ENCODE results near the gene RSPH6A. TPM values are rescaled to one million over a fixed set of nuclear protein-coding genes. Genes with fewer than 3 reads are reported as not detected.
A peak's percentile ranks its signal among the peaks of the same experiment; 100 is the strongest.

The RSPH6A gene
- total RNA-seq, 3 donors from 2014 or later, result 0.15 to 0.33 (median 0.26) TPM

DNA sequence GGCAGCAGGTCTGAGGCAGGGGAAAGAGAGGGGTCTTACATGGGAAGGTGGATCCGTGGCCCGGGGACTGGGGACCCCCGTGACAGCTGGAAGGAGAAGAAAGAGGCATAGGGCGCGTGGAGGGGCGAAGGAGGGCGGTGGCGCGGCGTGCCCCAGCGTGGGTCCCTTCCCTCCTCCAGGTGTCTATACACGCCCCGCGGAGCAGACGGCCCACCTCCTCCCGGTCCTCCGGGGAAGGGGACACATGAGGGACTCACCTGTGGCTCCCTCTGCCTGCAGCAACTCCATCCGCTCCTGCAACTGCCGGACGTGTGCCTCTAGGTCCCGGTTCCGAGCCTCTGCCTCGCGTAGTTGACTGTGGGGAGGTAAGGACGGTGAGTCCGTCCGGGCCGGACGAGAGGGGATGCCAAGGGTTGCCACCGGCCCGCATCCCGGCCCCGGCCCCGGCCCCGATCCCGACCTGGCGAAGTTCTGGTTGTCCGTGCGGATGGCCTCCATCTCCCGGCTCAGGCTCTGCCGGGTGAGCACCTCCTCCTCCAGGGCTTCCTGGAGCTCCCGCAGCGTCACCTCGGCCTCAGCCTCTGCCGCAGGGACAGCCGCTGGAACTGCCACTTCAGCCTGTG, 43.7 kb downstream of the RSPH6A start:
- DNase-seq, result no peak
- no peaks in the 10 kb centered on the region for H3K36me3 Mint-ChIP-seq (ENCODE audit: insufficient read depth)
- H3K4me3 Mint-ChIP-seq, result peak overlapping the region; percentile 35
- peaks cover 12% of the 10 kb centered on the region for H3K4me1 Mint-ChIP-seq (ENCODE audit: low read depth)
- no peak for ATAC-seq
- H3K9me3 Mint-ChIP-seq, result no peaks in the 10 kb centered on the region
- no peaks in the 10 kb centered on the region for H3K27me3 Mint-ChIP-seq (ENCODE audit: low read depth)

DNA sequence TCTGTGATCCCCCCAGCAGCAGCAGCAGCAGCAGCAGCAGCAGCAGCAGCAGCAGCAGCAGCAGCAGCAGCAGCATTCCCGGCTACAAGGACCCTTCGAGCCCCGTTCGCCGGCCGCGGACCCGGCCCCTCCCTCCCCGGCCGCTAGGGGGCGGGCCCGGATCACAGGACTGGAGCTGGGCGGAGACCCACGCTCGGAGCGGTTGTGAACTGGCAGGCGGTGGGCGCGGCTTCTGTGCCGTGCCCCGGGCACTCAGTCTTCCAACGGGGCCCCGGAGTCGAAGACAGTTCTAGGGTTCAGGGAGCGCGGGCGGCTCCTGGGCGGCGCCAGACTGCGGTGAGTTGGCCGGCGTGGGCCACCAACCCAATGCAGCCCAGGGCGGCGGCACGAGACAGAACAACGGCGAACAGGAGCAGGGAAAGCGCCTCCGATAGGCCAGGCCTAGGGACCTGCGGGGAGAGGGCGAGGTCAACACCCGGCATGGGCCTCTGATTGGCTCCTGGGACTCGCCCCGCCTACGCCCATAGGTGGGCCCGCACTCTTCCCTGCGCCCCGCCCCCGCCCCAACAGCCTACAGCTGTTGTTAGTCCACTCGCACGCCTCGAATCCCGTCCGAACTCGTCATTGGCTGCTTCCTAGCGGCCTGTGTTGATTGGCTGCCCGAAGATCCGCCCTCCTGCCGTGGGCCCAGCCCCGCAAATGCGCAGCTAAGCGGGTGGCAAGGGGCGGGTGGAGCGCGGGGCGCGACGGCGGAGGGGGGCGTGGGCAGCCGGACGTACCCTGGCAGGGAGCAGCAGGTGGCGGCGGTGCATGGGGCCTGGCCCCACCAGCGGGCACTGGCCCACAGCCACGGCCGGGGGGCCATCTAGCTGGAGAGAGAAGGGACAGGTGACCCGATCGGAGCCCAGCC, 44.7 kb downstream of the RSPH6A start:
- DNase-seq (peak; percentile 90), ATAC-seq (peak; percentile 78)
- peaks cover 12% of the 10 kb centered on the region for H3K4me1 Mint-ChIP-seq (ENCODE audit: low read depth)
- no peaks in the 10 kb centered on the region for H3K9me3 Mint-ChIP-seq
- peak overlapping the region; percentile 80 for H3K4me3 Mint-ChIP-seq
- H3K36me3 Mint-ChIP-seq (ENCODE audit: insufficient read depth), result no peaks in the 10 kb centered on the region
- peaks cover 6% of the 10 kb centered on the region for H3K27me3 Mint-ChIP-seq (ENCODE audit: low read depth)

DNA sequence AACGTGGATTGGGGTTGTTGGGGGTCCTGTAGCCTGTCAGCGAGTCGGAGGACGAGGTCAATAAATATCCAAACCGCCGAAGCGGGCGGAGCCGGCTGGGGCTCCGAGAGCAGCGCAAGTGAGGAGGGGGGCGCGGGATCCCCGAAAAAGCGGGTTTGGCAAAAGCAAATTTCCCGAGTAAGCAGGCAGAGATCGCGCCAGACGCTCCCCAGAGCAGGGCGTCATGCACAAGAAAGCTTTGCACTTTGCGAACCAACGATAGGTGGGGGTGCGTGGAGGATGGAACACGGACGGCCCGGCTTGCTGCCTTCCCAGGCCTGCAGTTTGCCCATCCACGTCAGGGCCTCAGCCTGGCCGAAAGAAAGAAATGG, 45.3 kb downstream of the RSPH6A start:
- Mint-ChIP-seq H3K36me3 (ENCODE audit: insufficient read depth) (no peaks in the 10 kb centered on the region), H3K4me3 (peak overlapping the region; percentile 80), H3K9me3 (no peaks in the 10 kb centered on the region), H3K27me3 (ENCODE audit: low read depth) (peaks cover 11% of the 10 kb centered on the region), H3K4me1 (ENCODE audit: low read depth) (peaks cover 12% of the 10 kb centered on the region)
- DNase-seq, result peak; percentile 44
- ATAC-seq, result peak; percentile 27 to 32

DNA sequence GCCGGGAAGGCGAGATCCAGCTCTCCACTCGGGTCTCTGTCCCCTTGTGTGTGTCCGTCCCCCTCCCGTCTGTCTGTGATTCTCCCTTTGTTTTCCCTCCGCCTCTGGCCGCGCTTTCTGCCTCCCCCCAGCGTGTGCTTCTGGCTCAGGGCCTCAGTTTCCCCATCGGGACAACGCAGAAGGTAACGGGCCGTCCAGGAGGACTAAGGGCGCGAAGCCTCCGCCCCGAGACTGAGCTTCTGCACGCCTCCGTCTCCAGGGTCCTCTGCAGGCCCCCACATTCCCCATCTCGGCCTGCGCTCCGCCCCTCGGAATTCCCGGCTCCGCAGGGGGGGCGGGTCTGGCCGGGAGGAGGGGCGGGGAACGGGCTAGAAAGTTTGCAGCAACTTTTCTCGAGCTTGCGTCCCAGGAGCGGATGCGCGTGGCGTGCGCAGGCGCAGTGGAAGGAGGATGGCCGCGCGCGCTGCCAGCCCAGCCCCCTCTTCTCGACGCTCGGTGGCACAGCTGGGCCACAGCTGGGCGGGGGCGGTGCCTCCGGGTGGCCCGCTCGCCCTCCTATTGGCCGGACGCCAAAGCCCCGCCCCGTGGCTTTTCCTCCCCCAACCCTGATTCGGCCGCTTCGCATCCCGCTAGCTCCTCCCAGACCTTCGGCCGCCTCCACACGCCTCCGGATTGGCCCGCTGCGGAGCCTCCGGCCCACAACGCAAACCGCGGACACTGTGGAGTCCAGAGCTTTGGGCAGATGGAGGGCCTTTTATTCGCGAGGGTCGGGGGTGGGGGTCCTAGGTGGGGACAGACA, 45.9 kb downstream of the RSPH6A start, which contains the start of gene SIX5:
SIX5 (minus strand) TSS at position 269 of the 799 bp plus-strand sequence. CDS start 408 bp downstream, outside the sequence.
- Mint-ChIP-seq H3K4me3 (peak within 1 kb of the TSS; percentile 80), H3K36me3 (ENCODE audit: insufficient read depth) (no peaks in the 10 kb centered on the region), H3K4me1 (ENCODE audit: low read depth) (peaks cover 12% of the 10 kb centered on the region), H3K27me3 (ENCODE audit: low read depth) (peaks cover 14% of the 10 kb centered on the region), H3K9me3 (no peaks in the 10 kb centered on the region)
- ATAC-seq (peak; percentile 61 to 62), DNase-seq (peak; percentile 90)

DNA sequence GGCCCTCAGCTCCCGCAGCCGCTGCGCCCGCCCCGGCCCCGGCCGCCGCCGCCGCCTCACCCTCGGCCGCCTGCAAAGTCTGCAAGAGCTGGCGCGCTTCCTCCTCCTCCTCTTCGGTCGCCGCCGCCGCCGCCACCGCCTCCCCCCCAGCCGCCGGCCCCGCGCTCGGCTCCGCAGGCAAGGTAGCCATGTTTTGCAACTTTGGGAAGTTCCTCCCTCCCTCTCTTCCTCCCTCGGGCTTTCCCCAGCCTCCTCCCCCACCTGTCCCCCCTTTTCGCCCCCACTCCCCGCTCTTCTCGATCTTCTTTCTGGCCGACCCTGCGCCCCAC, 46.5 kb downstream of the RSPH6A start:
- H3K4me3 Mint-ChIP-seq, result peak overlapping the region; percentile 80
- H3K9me3 Mint-ChIP-seq, result no peaks in the 10 kb centered on the region
- peak; percentile 36 for DNase-seq
- no peaks in the 10 kb centered on the region for H3K36me3 Mint-ChIP-seq (ENCODE audit: insufficient read depth)
- ATAC-seq, result no peak
- peaks cover 14% of the 10 kb centered on the region for H3K27me3 Mint-ChIP-seq (ENCODE audit: low read depth)
- H3K4me1 Mint-ChIP-seq (ENCODE audit: low read depth), result peaks cover 12% of the 10 kb centered on the region

DNA sequence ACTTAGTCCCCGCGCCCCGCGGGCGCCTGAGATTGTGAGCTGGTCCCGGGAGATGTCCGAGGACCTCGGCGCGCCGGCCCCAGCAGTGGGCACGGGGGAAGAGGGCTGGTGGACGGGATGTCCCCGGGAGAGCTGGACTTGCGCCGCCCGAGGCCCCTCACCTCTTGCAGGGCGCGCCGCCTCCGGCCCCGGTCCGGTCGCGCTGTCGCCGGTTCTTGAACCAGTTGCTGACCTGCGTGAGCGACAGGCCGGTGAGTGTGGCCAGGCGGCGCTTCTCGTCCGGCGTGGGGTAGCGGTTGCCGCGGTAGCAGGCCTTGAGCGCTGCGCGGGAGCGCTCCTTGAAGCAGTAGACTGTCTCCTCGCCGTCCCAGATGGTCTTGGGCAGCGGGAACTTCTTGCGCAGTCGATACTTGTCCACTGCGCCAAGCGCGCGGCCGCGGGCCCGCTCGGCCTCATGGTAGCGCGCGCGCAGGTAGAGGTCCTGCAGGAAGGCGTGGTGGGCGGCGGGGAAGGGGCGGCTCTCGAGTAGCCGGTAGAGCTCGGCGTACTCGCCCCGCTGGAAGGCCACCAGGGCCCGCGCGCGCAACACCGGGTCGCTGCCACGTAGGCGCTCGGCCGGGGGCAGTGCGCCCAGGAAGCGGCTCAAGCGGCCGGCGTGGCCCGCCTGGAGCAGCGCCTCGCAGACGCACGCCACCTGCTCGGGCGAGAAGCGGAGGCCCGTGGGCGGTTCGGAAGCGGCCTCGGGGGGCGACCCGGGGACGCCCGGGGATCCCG, 47.0 kb downstream of the RSPH6A start:
- Mint-ChIP-seq H3K27me3 (ENCODE audit: low read depth) (peaks cover 14% of the 10 kb centered on the region), H3K4me1 (ENCODE audit: low read depth) (peaks cover 12% of the 10 kb centered on the region), H3K36me3 (ENCODE audit: insufficient read depth) (no peaks in the 10 kb centered on the region), H3K9me3 (no peaks in the 10 kb centered on the region), H3K4me3 (peak overlapping the region; percentile 61)
- ATAC-seq, result no peak
- DNase-seq, result no peak

DNA sequence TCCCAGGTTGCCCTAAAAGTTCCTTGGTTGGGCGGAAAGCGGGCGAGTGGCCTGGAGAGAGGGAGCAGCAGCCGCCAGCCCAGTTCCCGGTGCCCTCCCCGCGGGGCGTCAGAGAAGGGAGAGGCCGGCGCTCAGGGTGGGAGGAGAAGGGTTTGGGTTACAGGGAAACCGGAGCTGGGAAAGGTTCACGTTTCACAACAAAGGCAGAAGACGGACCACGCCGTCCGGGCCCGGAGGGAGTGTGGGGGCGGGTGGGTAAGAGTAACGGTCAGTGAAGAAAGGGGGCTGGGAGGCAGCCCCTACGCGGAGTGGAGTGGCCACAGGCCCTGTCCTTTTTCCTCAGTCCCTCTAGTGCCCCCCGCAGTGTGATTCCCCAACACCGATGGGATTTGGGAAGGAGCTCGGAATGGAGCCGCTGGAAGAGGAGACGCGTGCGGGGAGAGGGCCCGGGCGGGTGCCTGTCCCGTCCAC, 47.7 kb downstream of the RSPH6A start:
- Mint-ChIP-seq H3K9me3 (no peaks in the 10 kb centered on the region), H3K27me3 (ENCODE audit: low read depth) (peaks cover 14% of the 10 kb centered on the region), H3K4me3 (no peak overlapping the region), H3K36me3 (ENCODE audit: insufficient read depth) (no peaks in the 10 kb centered on the region), H3K4me1 (ENCODE audit: low read depth) (peaks cover 12% of the 10 kb centered on the region)
- ATAC-seq (no peak), DNase-seq (no peak)

DNA sequence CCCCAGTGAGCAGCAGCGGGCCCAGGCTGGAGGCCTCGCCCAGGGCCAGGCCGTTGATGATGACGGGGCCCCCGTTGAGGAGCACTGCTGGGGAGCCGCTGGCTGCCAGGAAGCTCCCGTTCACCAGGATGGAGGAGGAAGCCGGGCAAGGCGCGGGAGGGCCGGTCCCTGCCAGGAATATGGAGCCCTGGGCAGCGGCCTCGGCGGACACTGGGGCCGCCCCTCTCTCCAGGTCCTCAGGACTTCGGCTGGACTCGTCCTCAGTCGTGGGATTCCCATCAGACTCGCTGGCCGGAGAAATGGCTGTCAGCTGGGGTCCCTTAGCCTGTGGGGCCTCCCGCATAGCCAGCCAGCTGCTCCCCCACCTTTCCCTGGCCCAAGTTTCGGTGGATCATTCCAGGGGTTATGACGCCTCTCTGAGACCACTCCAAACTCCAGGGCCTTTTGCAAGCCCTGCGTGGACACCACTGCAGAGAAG, 48.2 kb downstream of the RSPH6A start:
- DNase-seq, result no peak
- peaks cover 14% of the 10 kb centered on the region for H3K27me3 Mint-ChIP-seq (ENCODE audit: low read depth)
- H3K4me3 Mint-ChIP-seq, result no peak overlapping the region
- no peaks in the 10 kb centered on the region for H3K9me3 Mint-ChIP-seq
- ATAC-seq, result no peak
- H3K4me1 Mint-ChIP-seq (ENCODE audit: low read depth), result peaks cover 12% of the 10 kb centered on the region
- no peaks in the 10 kb centered on the region for H3K36me3 Mint-ChIP-seq (ENCODE audit: insufficient read depth)

DNA sequence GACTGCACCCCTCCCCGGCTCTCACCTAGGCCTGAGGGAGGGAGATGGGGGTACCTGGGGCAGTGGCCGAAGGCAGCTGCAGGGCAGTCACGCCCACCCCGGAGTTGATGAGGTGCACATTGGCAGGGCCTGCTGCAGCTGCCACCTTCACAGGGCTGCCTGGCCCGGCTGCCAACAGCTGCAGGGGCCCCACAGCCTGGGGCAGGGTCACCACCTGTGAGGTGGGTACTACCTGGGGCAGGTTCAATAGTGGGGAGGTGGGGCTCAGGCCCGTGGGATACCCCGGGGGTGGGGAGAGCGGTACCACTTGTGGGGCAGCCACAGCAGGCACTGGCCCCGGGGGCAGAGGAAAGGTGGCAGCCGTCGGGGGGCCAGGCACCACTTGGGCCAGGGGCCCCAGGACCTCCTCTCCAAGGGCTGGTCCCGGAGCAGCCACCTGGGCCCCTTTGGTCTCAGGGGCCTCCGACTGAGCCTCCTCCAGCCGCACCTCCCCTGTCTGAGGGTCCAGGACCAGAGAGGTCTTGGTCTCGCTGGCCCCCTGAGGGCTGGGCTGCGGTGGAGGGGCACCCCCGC, 48.7 kb downstream of the RSPH6A start:
- DNase-seq (no peak), ATAC-seq (no peak)
- Mint-ChIP-seq H3K4me1 (ENCODE audit: low read depth) (peaks cover 12% of the 10 kb centered on the region), H3K4me3 (no peak overlapping the region), H3K36me3 (ENCODE audit: insufficient read depth) (no peaks in the 10 kb centered on the region), H3K9me3 (no peaks in the 10 kb centered on the region), H3K27me3 (ENCODE audit: low read depth) (peaks cover 14% of the 10 kb centered on the region)

DNA sequence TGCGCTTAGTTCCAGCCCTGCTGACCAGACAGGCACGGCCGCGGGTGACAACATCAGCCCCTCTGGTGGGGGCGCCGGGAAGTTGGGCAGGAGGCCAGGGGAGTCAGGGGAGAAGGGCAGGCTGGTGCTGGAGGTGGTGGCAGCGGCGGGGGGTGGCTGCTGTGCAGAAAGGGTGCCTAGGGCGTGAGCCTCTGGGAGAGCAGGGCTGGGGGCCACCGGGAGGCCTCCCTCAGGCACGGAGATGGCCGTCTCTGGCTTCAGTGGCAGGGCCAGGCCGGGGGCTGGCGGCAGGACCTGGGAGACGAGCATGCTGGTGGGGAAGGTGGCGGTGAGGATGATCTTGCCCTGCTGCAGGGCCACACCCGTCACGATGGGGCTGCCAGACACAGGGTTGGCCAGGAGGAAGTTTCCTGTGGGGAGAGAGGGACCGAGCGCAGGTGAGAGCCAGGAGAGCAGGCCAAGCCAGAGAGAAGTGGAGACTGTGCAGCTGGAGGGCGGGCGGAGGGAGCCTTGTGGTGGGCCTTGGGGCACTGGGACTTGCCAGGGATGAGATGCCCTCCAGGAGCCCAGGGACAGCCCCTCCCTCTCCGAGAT, 49.3 kb downstream of the RSPH6A start:
- Mint-ChIP-seq H3K36me3 (ENCODE audit: insufficient read depth) (no peaks in the 10 kb centered on the region), H3K4me1 (ENCODE audit: low read depth) (peaks cover 8% of the 10 kb centered on the region), H3K27me3 (ENCODE audit: low read depth) (peaks cover 14% of the 10 kb centered on the region), H3K4me3 (peak overlapping the region; percentile 41), H3K9me3 (no peaks in the 10 kb centered on the region)
- DNase-seq (no peak), ATAC-seq (no peak)

DNA sequence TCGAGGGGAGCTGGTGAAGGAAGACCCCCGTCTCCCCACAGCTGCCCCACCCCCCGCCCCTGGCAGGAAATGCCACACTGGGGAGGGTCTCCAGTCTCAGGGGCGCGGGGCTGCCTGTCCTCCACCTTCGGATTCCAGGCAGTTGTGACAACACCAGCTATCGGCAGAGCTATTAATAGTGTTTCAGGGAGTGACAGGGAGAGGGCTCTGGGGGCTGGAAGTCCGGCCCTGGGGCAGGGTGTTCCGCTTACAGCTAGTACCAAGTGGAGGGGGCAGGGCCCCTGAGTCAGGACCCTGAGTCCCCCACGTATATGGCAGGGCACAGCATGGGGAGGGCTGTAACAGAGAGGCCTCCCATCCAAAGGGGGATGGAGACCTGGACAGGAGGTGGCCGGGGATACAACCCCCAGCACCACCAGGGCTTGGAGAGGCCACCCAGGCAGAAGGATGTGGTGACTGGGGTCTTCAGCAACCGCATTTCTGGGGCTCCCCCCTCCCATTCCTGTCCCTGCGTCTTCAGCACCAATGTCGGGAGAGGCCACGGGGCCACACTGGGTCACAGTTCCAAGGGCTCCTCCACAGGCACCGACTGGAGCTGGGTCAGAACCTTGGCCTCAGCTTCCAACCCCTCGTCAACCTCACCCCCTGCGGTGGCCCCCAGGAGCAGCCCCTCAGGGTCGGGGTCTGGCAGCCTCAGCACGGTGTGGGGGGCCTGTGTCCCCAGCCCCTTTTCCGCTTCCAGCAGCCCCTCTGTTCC, 50.0 kb downstream of the RSPH6A start:
- H3K36me3 Mint-ChIP-seq (ENCODE audit: insufficient read depth), result no peaks in the 10 kb centered on the region
- no peaks in the 10 kb centered on the region for H3K9me3 Mint-ChIP-seq
- H3K4me1 Mint-ChIP-seq (ENCODE audit: low read depth), result peaks cover 6% of the 10 kb centered on the region
- no peak overlapping the region for H3K4me3 Mint-ChIP-seq
- DNase-seq, result no peak
- peaks cover 17% of the 10 kb centered on the region for H3K27me3 Mint-ChIP-seq (ENCODE audit: low read depth)
- no peak for ATAC-seq

DNA sequence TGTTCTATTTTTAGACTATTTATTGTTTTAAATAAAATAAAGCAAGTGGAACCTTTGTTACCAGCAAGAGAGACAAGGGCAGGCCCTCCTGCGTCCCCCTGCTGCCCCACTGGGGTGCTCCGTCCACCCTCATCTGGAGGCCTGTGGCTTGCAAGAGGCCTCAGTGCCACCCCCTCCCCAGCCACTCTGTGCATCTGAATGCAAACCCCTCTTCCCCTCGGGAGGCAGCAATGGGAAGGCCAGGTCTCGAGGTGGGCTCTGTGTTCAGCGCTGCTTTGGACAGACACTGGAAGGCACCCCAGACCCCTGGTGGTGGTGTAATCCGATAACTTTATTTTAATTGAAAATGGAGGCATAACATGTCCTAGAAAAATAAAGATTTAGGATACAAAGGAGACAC, 50.6 kb downstream of the RSPH6A start:
- Mint-ChIP-seq H3K9me3 (no peaks in the 10 kb centered on the region), H3K27me3 (ENCODE audit: low read depth) (peaks cover 17% of the 10 kb centered on the region), H3K4me1 (ENCODE audit: low read depth) (peaks cover 2% of the 10 kb centered on the region), H3K36me3 (ENCODE audit: insufficient read depth) (no peaks in the 10 kb centered on the region), H3K4me3 (no peak overlapping the region)
- no peak for DNase-seq
- no peak for ATAC-seq

Data from activated T-cell treated with anti-CD3 and anti-CD28 coated beads, Interleukin-2, amount 50 U/mL, for 4 hours (primary cell).